ENCODE measurements around the gene RGL4.
"Not testable (repeated sequence)": the region's sequence is repeated elsewhere in the genome, so short reads cannot be mapped to it uniquely, and the experiment has no call there.

- TF ChIP-seq SP1 (IDR thresholded peaks at IDR 0.05); SP1 (CRISPR knock-in tag; IDR thresholded peaks at IDR 0.05); FOXP4 (CRISPR knock-in tag; IDR thresholded peaks at IDR 0.05); SMAD1 (CRISPR knock-in tag; IDR thresholded peaks at IDR 0.05; ENCODE audit: borderline replicate concordance, low read depth); STAT5B (CRISPR knock-in tag; IDR thresholded peaks at IDR 0.05); YY1 (IDR thresholded peaks at IDR 0.05; ENCODE audit: insufficient read depth, insufficient replicate concordance, low read depth, low read length); ZNF670 (CRISPR knock-in tag; IDR thresholded peaks at IDR 0.05; ENCODE audit: borderline replicate concordance); ISX (CRISPR knock-in tag; conservative IDR thresholded peaks at IDR 0.05); RAD51 (IDR thresholded peaks at IDR 0.05; ENCODE audit: borderline replicate concordance); RAD21 (CRISPR knock-in tag; IDR thresholded peaks at IDR 0.05); ZBTB8A (CRISPR knock-in tag; IDR thresholded peaks at IDR 0.05; ENCODE audit: borderline replicate concordance, low read depth): not testable (repeated sequence)
- TF ChIP-seq, protein P1, sequence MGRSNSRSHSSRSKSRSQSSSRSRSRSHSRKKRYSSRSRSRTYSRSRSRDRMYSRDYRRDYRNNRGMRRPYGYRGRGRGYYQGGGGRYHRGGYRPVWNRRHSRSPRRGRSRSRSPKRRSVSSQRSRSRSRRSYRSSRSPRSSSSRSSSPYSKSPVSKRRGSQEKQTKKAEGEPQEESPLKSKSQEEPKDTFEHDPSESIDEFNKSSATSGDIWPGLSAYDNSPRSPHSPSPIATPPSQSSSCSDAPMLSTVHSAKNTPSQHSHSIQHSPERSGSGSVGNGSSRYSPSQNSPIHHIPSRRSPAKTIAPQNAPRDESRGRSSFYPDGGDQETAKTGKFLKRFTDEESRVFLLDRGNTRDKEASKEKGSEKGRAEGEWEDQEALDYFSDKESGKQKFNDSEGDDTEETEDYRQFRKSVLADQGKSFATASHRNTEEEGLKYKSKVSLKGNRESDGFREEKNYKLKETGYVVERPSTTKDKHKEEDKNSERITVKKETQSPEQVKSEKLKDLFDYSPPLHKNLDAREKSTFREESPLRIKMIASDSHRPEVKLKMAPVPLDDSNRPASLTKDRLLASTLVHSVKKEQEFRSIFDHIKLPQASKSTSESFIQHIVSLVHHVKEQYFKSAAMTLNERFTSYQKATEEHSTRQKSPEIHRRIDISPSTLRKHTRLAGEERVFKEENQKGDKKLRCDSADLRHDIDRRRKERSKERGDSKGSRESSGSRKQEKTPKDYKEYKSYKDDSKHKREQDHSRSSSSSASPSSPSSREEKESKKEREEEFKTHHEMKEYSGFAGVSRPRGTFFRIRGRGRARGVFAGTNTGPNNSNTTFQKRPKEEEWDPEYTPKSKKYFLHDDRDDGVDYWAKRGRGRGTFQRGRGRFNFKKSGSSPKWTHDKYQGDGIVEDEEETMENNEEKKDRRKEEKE (IDR thresholded peaks at IDR 0.05) = not testable (repeated sequence)
Measured at GRCh38 chr22:23671387-23671786, 19.4 kb upstream of the RGL4 start.
